HEK293T (cell line): ENCODE results near the gene ATP8A2.

ENCODE experiments used
- BHLHE40 ChIP-seq: fragments of 450-650 bp; IDR thresholded peaks from 2 replicates; pipeline ENCODE4 v1.6.1; 2016; ENCODE audit warnings: mild to moderate bottlenecking, moderate library complexity, borderline replicate concordance
- FOXA1 ChIP-seq: fragments of 450-650 bp; IDR thresholded peaks from 2 replicates; pipeline ENCODE4 v1.6.1; 2016; ENCODE audit warnings: mild to moderate bottlenecking
- HDGF ChIP-seq: fragments of 450-650 bp; IDR thresholded peaks from 2 replicates; pipeline ENCODE4 v1.6.1; 2017; ENCODE audit warnings: antibody characterized with exemption, borderline replicate concordance
- L3MBTL2 ChIP-seq: fragments of 450-650 bp; conservative IDR thresholded peaks from 2 replicates; pipeline ENCODE4 v1.6.1; 2016; ENCODE audit warnings: mild to moderate bottlenecking
- SP1 ChIP-seq: fragments of 450-650 bp; IDR thresholded peaks from 2 replicates; pipeline ENCODE4 v1.6.1; 2017
- SUZ12 ChIP-seq: fragments of 450-650 bp; IDR thresholded peaks from 2 replicates; pipeline ENCODE4 v1.6.1; 2016; ENCODE audit warnings: mild to moderate bottlenecking
- ZNF384 ChIP-seq: fragments of 450-650 bp; IDR thresholded peaks from 2 replicates; pipeline ENCODE4 v1.6.1; 2016
- TF ChIP-seq, protein P1 (sequence below): fragments of 450-650 bp; IDR thresholded peaks from 2 replicates; pipeline ENCODE4 v1.6.1; 2016

DNA sequence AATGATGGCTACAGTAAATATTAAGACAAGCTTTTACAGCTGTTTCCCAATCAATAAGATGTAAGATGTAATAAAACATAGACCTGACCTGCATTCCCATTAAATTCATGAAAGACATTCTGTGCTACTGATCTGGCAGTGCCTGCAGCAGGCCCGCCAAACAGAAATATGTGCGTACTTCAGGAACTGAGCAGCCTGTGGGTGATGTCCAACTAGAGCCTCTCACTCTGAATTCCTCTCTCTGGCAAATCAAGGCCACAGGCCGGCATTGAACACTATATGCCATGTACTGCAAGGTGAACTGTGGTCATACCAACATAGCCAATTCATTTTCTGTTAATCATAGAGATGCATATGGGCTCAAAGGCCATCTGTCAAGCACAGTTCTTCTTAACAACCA, 662.2 kb downstream of the ATP8A2 start:
- TF ChIP-seq, protein P1, sequence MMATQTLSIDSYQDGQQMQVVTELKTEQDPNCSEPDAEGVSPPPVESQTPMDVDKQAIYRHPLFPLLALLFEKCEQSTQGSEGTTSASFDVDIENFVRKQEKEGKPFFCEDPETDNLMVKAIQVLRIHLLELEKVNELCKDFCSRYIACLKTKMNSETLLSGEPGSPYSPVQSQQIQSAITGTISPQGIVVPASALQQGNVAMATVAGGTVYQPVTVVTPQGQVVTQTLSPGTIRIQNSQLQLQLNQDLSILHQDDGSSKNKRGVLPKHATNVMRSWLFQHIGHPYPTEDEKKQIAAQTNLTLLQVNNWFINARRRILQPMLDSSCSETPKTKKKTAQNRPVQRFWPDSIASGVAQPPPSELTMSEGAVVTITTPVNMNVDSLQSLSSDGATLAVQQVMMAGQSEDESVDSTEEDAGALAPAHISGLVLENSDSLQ, result no peak
- TF ChIP-seq SUZ12 (no peak), FOXA1 (no peak), SP1 (no peak), HDGF (no peak), BHLHE40 (no peak), L3MBTL2 (no peak), ZNF384 (no peak)
